ENCODE data around the gene SMAD5.

Gene SMAD5

DNA sequence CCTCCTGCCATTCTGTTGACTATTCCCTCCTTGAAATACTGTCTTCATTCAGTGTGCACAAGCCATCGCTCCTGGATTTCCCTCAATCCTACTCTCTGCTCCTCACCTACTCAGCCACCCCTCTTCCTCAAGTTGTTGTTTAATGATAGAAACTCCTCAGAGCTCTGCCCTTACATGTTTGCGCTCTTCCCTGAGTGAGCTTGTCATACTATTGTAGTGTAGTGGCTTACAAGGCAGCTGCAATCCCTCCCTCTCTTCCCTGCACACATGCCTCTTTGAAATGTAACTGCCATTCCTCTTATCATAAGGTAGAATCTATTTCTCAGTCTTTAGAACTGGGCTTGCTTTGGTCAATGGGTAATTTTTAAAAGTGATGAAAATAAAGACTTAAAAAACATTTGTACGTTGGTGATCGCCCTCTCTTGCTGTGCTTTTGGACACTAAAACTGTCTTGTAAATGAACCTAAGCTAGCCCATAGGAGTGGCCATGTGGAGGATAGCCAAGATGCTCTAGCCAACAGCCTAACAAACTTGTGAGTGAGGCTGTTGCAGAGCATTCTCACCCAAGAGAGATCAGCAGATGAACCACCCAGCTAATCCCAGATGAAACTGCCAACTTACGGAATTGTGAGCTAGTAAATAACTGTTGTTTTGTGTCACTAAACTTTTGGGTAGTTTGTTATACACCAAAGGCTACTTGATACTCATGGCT lies 18.1 kb upstream of the SMAD5 start:
- DNase-seq (ENCODE audit: low read depth in 1 of 2, low spot score in 1 of 2): no peak

DNA sequence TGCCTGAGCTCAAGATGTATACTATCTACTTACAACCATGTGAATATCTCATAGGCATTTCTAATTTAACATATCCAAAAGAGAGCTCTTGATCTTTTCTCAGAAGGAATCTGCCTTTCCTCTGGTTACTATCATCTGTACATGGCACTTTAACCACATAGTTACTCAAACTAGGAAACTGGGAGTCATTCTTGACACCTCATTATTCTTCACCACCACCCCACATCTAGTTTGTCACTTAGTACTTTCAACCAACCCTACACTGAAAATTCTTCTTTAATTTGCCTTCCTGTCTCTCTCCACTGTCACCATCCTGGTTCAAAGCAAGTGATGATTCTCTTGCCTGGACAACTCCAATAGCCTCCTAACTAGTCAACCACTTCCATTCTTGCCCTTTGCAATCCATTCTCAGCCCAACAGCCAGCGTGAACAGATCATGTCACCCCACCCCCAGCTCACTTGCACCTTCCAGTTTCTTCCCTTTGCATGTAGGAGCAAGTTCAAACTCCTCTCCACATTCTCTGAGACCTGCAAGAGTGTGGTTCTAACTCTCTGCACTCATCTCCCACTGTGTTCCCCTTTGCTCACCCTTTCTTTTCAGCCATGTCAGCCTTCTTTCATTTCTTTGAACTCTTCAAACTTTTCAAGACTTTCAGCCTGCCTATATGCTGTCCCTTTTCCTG lies 17.3 kb upstream of the SMAD5 start:
- DNase-seq (ENCODE audit: low read depth in 1 of 2, low spot score in 1 of 2): no peak

DNA sequence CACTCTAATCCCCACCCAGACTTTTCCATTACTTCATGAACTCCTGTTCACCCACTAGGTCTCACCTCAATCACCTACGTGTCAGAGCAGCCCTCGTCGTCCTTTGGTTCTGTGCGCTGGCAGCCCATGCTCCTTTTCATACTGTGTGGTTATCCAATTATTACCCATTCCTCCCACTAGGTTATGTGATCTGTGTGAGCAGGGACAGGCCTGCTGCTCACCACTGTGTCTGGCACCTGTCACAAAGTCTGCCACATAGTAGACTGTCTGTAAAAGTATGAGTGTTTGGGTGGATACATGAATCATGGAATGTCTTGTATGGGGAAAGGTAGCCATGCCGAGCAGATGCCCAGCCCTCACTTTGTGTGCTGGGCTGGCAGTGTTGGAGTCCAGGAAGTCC lies 12.1 kb upstream of the SMAD5 start:
- no peak for DNase-seq (ENCODE audit: low read depth in 1 of 2, low spot score in 1 of 2)

DNA sequence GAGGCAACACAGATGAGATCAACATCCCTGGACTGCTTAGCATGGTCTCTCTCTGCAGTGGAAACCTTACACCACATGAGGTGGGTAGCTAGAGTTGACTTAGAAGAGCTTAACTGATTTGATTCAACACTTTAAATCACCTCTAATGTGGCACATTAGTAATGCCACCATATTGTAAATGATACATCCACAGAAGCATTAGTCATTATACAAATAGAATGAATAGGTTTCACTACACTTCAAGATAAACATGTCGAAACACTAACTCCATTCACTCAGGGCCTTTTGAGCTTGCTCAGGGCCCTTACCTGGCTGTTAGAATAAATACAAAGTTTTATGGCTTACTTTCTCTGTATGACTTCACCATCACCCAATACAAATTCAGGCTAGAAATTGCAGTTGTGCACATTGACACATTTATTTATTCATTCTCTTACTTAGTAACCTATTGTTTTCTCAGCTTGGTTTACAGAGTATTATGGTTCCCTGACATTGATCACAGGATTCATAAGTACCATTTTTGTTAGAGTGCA lies 9.3 kb upstream of the SMAD5 start:
- no peak for DNase-seq (ENCODE audit: low read depth in 1 of 2, low spot score in 1 of 2)

DNA sequence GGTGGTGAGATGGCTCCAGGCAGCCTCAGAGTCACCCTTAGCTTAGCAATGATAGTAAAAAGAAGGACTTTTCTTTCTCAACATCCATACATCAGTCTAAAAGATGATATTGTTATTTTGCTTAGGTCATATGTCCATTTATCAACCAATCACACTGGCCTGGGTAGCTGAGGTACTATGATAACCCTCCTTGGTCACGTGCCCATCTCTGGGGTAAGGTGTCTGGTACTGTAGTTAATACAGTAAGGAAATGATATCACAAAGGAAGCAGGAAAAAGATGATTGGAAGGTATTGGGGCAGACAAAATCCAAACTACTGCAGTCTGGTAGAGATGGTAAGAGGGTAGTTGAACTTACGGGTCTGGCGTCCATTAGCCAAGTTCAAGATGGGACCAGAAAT lies 5.1 kb upstream of the SMAD5 start:
- no peak for DNase-seq (ENCODE audit: low read depth in 1 of 2, low spot score in 1 of 2)

DNA sequence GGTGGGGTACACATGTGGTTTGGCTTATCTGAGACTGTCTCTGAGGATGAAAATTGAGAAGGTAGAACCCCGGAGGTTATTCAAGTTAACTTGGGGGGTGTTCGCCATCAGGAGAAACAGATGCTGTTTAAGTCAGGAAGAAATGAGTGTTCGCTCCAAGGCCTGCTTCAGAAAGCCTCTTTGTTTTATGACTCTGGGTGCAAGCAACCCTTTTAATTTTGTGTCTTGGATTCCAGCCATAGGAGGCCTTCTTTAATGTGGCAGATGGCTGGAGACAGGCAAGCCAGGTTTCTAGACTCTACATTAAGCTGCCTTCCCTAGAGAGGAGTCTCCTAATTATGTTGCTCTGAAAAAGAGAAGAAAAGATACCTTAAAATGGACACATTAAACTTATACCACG lies 4.2 kb upstream of the SMAD5 start:
- DNase-seq (ENCODE audit: low read depth in 1 of 2, low spot score in 1 of 2): no peak

DNA sequence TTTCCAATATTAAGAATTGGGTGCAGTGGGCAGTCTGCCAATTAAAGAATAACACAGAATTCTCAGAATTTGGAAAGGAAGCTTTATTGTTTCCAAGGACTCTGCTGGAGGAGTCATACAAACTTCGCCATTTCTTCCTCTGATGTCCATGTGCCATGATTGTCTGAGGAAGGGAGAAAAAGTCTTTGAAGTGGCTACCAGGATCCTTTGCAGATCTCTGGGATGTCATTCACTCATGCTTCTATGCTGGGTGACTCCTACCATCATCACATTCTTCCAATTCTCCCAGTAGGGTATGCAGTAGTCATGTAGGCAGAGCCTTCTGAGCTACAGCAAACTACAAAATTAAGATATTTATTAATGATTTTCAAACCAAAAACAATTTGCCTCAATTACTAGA lies 3.2 kb upstream of the SMAD5 start:
- no peak for DNase-seq (ENCODE audit: low read depth in 1 of 2, low spot score in 1 of 2)

DNA sequence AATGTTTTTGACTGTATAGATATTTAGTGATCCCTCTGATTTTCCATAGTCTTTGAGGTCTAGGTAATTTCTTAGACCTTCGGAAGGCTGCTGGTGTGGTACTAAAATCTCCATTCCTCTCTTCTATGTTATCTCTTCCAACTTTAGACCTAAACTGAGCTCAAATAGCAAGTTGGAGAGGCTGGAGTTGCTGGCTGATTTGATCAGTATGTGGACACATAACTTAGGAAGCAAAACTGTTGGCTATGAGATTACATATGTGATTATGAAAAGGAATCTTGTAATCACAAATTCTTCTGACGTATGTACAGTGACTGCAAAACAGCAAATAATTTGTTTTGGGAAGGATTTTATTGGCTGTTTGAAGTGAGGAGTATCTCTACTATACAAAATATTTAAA lies 2.1 kb upstream of the SMAD5 start:
- DNase-seq (ENCODE audit: low read depth in 1 of 2, low spot score in 1 of 2): no peak

DNA sequence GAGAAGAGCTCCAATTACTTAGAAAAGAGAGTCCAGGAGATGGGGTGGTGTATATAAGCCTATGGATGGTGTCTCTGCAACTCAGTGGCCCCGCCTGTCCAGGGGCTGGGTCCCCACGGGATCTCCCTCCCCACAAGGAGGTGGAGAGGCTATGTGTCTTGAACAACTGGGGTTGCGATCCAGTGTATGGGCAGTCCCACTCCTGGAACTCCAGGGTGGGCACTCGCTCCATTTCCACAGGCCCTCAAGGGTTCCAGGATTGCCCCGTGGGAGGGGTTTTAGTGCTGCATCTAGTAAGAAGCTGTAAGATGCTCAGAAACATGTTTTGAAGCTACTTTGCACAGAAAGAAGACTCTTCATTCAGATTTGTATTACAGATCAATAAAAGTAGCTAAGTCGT lies 558 bp upstream of the SMAD5 start:
- no peak for DNase-seq (ENCODE audit: low read depth in 1 of 2, low spot score in 1 of 2)

DNA sequence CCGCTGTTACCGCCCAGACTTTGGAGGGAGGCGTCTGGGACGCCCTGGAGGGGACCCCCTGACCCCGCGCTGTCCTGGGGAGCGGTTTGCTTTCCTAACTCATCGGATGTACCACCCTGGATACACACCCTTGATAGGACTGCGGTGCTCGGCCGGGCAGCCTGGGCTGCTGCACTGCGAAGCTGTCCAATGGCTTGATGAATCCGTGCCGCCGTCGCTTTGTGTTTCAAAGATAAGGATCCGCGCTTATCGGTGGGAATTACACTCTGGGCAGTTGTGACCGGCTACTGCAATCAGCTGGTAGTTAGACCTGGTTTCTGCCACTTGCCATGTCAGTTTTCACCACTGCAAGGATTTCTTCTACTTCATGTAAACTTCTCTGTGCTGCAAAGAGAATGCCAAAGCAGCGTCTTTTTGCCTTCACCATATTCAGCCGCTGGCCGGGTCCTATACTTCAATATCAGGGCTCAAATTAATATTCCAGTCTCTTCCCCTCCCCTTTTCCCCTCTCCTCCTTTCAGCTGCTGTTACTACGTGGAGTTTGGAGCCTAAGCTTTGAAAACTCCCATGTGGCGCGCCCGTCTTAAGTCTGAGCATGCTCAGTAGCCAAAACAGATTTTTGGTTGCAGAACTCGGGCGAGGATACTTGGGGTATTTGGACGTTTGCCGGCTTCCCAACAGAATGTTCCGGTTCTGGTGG lies 727 bp downstream of the SMAD5 start:
- no peak for DNase-seq (ENCODE audit: low read depth in 1 of 2, low spot score in 1 of 2)

DNA sequence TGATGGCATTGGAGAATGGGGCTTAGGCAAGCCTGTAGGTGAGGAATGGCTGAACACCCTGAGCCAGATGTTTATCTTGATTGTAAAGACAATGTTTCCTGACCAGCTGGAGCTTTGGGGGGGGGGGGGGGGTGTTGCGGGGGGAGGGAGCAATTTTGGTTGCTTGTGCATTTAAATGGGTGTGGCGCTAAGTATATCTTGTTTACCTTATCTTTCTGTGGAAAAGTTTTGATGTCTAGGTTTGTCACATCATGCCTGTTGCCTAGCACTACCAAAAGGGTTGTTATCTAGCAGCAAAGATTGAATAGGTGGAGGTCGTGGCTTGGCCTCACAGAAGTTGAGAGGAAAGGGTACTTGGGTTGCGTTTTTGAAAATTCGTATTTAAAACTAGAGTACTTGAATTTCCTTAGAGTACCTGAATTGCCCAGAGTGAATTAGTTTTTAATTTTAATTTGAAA lies 1.3 kb downstream of the SMAD5 start:
- DNase-seq (ENCODE audit: low read depth in 1 of 2, low spot score in 1 of 2): no peak

DNA sequence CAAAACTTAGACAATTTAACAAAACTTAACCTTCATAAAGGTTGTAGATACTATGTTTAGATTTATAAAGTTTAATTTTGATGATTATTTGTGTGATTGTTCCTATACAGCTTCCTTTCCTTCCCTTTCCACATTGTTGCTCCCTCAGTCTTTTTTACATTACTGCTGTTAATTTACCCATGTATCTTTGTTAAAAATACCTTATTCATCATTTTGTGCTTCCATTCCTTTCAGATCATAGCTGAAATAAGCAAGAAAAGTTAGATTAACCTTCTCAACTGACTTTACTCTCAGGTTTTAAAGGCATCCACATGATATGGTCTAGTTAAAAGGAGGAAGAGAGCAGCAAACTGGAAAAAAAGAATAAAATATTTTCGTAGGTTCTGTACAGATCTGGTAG lies 2.0 kb downstream of the SMAD5 start:
- no peak for DNase-seq (ENCODE audit: low read depth in 1 of 2, low spot score in 1 of 2)

DNA sequence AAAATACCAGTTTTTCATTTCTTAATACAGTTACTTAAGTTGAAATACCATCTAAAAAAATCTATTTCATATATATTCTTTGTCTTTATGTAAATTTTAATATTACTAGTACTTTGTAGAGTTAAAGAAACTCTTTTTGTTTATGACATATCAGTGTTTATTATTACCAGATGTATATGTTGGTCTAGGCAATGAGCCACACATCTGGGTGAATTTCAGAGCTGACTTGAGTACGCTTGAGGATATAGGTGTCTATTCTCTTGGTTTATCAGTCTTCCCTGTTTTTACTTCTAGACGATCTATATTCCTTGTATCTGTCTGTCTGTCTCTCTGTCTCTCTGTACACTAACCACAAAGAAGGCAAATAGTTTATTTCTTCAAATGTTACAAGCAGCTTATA lies 2.9 kb downstream of the SMAD5 start:
- no peak for DNase-seq (ENCODE audit: low read depth in 1 of 2, low spot score in 1 of 2)

DNA sequence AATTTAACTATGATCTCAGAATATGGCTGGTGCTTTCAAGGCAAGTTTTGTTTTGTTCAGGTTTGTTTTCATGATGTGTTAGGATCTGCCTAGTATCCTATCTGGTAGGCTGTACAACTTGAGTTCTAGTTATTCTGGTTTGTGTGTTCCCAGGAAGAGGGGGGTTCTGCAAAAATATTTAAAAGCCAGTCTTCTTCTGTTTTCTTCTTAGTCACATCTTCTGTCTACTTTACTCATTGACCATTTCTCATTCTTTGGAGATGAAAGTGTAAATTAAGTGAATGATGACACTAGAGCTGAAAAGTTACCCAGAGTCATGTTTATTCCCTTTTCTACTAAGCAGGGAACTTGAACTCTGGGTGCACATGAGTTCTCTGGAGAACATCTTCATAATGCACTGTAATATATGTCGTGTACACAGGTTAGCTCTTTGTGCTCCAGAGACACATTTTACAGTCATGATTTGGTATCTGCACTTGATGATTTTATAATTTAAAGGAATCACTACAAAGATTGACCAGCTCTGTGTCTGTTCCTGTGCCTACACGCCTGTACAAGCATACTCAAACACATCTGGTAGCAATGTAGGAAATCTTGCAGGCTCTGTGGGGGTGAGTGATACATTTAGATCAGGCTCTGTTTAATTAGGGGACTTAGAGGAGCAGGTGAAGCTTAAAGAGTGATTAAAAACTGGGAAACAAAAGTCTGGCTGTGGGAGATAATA lies 5.0 kb downstream of the SMAD5 start:
- no peak for DNase-seq (ENCODE audit: low read depth in 1 of 2, low spot score in 1 of 2)

DNA sequence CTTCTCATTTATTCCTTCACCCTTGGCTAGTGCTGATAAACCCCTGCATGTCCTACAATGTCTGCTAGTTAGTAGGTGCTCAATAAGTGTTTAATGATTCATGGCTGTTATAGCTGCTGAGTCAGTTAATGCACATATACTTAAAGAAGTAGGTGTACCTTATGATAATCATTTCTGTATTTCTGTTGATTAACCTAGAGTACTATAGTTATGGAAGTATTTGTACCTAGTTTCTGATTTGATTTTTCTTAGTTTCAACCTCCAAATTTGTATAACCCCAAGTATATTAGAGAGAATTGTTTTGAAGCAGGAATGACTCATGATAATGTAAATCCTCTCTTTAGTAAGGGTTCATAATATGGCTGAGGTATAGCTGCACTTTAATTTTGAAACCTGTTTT lies 8.9 kb downstream of the SMAD5 start:
- no peak for DNase-seq (ENCODE audit: low read depth in 1 of 2, low spot score in 1 of 2)

DNA sequence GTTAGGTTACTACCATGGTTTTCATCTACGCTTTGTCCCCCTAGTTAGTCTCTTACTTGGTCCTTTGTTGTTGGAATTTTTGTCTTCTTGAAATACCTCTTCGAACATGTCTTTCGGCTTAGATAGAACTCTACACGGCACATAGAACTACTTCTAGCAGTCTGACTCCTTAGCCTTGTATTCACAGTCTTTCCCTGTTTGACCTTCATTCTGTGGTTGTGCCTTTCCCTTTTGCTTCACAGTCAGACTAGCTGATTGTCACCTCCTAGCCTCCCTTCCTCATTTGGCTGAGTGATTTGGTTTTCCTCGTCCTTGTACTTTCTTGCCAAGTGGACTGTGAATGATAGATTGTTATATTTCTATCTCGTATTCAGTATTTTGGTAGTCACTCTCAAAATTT lies 10.7 kb downstream of the SMAD5 start:
- DNase-seq (ENCODE audit: low read depth in 1 of 2, low spot score in 1 of 2): no peak

DNA sequence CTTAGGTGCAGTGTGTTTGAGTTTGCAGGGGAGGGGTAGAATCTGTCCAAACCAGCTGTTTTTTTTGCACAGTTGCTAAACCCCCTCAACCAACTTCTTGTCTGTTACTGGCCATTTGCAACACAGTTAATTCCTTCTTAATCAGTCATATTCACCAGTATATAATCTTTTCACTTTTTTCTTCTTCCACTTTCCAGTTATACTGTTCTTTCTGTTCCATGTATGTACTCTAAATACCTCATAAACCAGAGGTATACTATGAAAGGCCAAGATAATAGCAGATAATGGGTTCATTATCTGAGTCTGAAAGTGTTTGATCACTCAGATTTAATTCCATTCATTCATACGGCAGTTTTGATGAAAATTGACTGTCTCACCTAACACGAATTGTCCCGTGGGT lies 11.1 kb downstream of the SMAD5 start:
- no peak for DNase-seq (ENCODE audit: low read depth in 1 of 2, low spot score in 1 of 2)

DNA sequence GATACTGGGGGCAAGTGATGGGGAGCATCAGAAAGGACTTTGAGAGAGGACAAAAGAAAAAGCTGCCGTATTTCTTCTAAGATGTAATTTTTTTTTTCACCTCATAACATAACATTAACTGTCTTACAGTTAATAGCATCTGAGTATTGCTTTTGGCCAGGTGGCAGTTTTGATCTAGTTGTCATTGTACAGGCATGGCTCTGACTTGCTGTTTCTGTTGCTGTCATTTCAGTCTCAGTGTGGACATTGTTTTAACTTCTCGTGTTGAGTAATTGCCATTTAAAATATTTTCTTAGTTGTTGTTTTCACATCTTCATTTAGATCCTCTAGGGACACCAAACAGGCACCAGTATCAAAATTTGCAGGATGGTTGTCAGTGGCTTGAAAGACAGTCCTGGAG lies 12.4 kb downstream of the SMAD5 start:
- DNase-seq (ENCODE audit: low read depth in 1 of 2, low spot score in 1 of 2): no peak

DNA sequence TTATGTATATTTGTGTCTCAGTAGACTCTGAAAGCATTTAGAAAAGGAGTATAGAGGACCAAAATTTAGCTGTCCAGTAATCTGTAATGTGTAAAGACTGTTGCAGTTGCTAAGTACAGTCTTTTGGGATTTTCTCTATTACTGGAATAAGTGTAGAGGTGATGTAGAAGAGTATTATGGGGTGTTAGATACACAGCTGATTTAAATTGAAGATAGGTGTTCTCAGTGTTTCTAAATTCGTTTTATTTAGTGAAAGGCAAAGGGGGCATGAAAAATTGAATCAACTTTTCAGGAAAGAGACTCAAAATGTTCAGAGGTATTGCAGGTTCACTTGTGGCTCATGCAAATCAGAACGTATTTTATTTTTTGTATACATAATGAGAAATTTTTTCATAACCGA lies 13.6 kb downstream of the SMAD5 start:
- DNase-seq (ENCODE audit: low read depth in 1 of 2, low spot score in 1 of 2): no peak

DNA sequence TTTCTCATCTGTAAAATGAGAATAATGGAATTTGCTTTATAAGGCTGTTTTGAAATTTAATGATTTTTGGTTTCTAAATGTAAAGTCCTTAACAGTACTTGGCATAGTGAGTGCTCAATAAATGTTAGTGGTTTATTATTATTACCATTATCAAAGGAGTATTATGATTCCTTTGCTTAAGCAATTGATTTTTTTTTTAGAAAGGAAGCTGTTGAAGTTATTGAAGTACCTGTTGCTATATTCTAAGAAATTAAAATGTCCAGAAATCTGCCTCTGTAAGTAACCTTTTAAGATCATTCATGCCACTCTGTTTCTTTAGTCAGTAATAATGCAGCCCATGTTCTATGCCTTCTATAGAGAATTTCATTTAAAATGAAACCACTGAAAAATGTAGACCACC lies 15.0 kb downstream of the SMAD5 start:
- DNase-seq (ENCODE audit: low read depth in 1 of 2, low spot score in 1 of 2): no peak

DNA sequence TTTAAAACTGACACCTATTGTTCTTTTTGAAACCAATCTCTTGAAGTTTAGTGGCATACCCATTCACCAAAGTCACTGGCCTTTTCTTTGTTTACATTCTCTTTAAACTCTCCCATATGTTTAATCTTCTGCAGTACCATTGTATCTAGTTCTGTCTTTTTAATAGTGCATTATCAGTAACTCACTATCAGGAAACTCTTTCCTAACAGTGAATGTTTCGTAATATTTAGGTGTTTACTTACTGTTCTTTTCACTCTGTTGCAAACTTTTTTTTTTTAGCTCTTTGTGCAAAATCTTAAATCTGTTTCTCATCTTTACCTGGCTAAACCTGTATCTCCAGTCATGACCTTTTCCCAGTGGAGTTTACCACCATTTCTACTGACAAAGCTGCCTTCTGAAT lies 17.2 kb downstream of the SMAD5 start:
- no peak for DNase-seq (ENCODE audit: low read depth in 1 of 2, low spot score in 1 of 2)
